ENCODE results near the gene FMO2. TPM values are rescaled to one million over a fixed set of nuclear protein-coding genes. Genes with fewer than 3 reads are reported as not detected.

Gene FMO2
- total RNA-seq, 4 donors from 2014 or later, result 1.4 to 7.2 (median 4.1) TPM

GRCh38 chr1:171173069-171173468 is 12.0 kb upstream of the FMO2 start:
- DNase-seq, result no peak
- Histone ChIP-seq H3K27ac (no peak overlapping the region), H3K4me1 (no peaks in the 10 kb centered on the region), H3K4me3 (no peak overlapping the region), H3K9me3 (no peaks in the 10 kb centered on the region), H3K36me3 (no peaks in the 10 kb centered on the region), H3K27me3 (no peaks in the 10 kb centered on the region)
- no peak for TF ChIP-seq POLR2A (IDR thresholded peaks at IDR 0.05)
- no peak for TF ChIP-seq CTCF (IDR thresholded peaks at IDR 0.05)

GRCh38 chr1:171174560-171175294 is 10.4 kb upstream of the FMO2 start:
- Histone ChIP-seq H3K27me3 (no peaks in the 10 kb centered on the region), H3K4me3 (no peak overlapping the region), H3K4me1 (no peaks in the 10 kb centered on the region), H3K9me3 (no peaks in the 10 kb centered on the region), H3K27ac (no peak overlapping the region), H3K36me3 (no peaks in the 10 kb centered on the region)
- DNase-seq, result no peak
- TF ChIP-seq CTCF (IDR thresholded peaks at IDR 0.05), result no peak
- no peak for TF ChIP-seq POLR2A (IDR thresholded peaks at IDR 0.05)

- no peak for TF ChIP-seq CTCF (IDR thresholded peaks at IDR 0.05)
- TF ChIP-seq POLR2A (IDR thresholded peaks at IDR 0.05), result no peak
- H3K27me3 ChIP-seq, result no peaks in the 10 kb centered on the region
- no peak for DNase-seq
- H3K4me1 ChIP-seq, result no peaks in the 10 kb centered on the region
- H3K4me3 ChIP-seq, result no peak overlapping the region
- no peaks in the 10 kb centered on the region for H3K9me3 ChIP-seq
- H3K36me3 ChIP-seq, result no peaks in the 10 kb centered on the region
- H3K27ac ChIP-seq, result no peak overlapping the region
Measured at GRCh38 chr1:171177261-171177660, 7.8 kb upstream of the FMO2 start.

- H3K27ac ChIP-seq, result no peak overlapping the region
- H3K9me3 ChIP-seq, result no peaks in the 10 kb centered on the region
- no peaks in the 10 kb centered on the region for H3K36me3 ChIP-seq
- no peak for TF ChIP-seq POLR2A (IDR thresholded peaks at IDR 0.05)
- no peak for TF ChIP-seq CTCF (IDR thresholded peaks at IDR 0.05)
- H3K4me3 ChIP-seq, result no peak overlapping the region
- H3K27me3 ChIP-seq, result no peaks in the 10 kb centered on the region
- no peak for DNase-seq
- H3K4me1 ChIP-seq, result no peaks in the 10 kb centered on the region
Measured at GRCh38 chr1:171179318-171180227, 5.5 kb upstream of the FMO2 start.

- Histone ChIP-seq H3K27ac (no peak overlapping the region), H3K9me3 (no peaks in the 10 kb centered on the region), H3K4me1 (no peaks in the 10 kb centered on the region), H3K36me3 (no peaks in the 10 kb centered on the region), H3K4me3 (no peak overlapping the region), H3K27me3 (no peaks in the 10 kb centered on the region)
- TF ChIP-seq POLR2A (IDR thresholded peaks at IDR 0.05) (no peak), CTCF (IDR thresholded peaks at IDR 0.05) (no peak)
- DNase-seq, result no peak
Measured at GRCh38 chr1:171180670-171181069, 4.4 kb upstream of the FMO2 start.
